Left ventricle myocardium inferior (tissue), 1 donor: ENCODE measurements around the gene A3GALT2. TPM values are rescaled to one million over a fixed set of nuclear protein-coding genes. Genes with fewer than 3 reads are reported as not detected.

Experiments used
- DNase-seq: peaks from one replicate; pipeline ENCODE4 v3.0.0-alpha.2; 2020
- H3K27ac ChIP-seq: fragments of 200-600 bp; replicated peaks from 2 replicates; pipeline ENCODE4 v1.8.0; 2021
- H3K27me3 ChIP-seq: fragments of 200-600 bp; 2 replicates; pipeline ENCODE4 v1.8.0; 2021; ENCODE audit warnings: low read depth
- H3K36me3 ChIP-seq: fragments of 200-600 bp; 2 replicates; pipeline ENCODE4 v1.8.0; 2021
- H3K4me1 ChIP-seq: fragments of 200-600 bp; 2 replicates; pipeline ENCODE4 v1.8.0; 2021
- H3K4me3 ChIP-seq: fragments of 200-600 bp; 2 replicates; pipeline ENCODE4 v1.8.0; 2021; ENCODE audit warnings: mild to moderate bottlenecking, moderate library complexity
- H3K9me3 ChIP-seq: fragments of 200-600 bp; replicated peaks from 2 replicates; pipeline ENCODE4 v1.8.0; 2021
- intact Hi-C: fragments of 100-400 bp; cut with micrococcal nuclease; formaldehyde crosslinking; loops from one replicate; pipeline ENCODE4 v1.11.0; 2022
- total RNA-seq: library from RNA; stranded (reverse); fragmentation: NEBNext Ultra II Directional; extraction: Animal tissue kit (Norgen Biotek cat#: 25700); gene quantifications from one replicate; pipeline ENCODE4 v1.2.1, GENCODE V29; 2021
- TF ChIP-seq, protein P1 (sequence below): fragments of 200-600 bp; IDR thresholded peaks from 2 replicates; pipeline ENCODE4 v1.8.0; 2021; ENCODE audit warnings: antibody characterized with exemption, mild to moderate bottlenecking, borderline replicate concordance
- donor health status: DM: no; HTN: yes; CAD: no; lungs with severe emphysema.

A3GALT2 gene
- total RNA-seq, 1 donor from 2014 or later, result not detected

GRCh38 chr1:33363021-33363420 is 42.1 kb upstream of the A3GALT2 start:
- TF ChIP-seq, protein P1, sequence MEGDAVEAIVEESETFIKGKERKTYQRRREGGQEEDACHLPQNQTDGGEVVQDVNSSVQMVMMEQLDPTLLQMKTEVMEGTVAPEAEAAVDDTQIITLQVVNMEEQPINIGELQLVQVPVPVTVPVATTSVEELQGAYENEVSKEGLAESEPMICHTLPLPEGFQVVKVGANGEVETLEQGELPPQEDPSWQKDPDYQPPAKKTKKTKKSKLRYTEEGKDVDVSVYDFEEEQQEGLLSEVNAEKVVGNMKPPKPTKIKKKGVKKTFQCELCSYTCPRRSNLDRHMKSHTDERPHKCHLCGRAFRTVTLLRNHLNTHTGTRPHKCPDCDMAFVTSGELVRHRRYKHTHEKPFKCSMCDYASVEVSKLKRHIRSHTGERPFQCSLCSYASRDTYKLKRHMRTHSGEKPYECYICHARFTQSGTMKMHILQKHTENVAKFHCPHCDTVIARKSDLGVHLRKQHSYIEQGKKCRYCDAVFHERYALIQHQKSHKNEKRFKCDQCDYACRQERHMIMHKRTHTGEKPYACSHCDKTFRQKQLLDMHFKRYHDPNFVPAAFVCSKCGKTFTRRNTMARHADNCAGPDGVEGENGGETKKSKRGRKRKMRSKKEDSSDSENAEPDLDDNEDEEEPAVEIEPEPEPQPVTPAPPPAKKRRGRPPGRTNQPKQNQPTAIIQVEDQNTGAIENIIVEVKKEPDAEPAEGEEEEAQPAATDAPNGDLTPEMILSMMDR, result no peak
- no peak overlapping the region for H3K4me3 ChIP-seq
- no peaks in the 10 kb centered on the region for H3K27me3 ChIP-seq
- H3K9me3 ChIP-seq, result no peaks in the 10 kb centered on the region
- H3K27ac ChIP-seq, result peak overlapping the region; percentile 91
- H3K36me3 ChIP-seq, result no peaks in the 10 kb centered on the region
- H3K4me1 ChIP-seq, result peaks cover 98% of the 10 kb centered on the region
- no peak for DNase-seq
- intact Hi-C loops, result no loop called here

- no peaks in the 10 kb centered on the region for H3K27me3 ChIP-seq
- H3K9me3 ChIP-seq, result no peaks in the 10 kb centered on the region
- H3K4me1 ChIP-seq, result peaks cover 96% of the 10 kb centered on the region
- DNase-seq, result no peak
- H3K4me3 ChIP-seq, result no peak overlapping the region
- TF ChIP-seq, protein P1, result no peak
- intact Hi-C loops, result no loop called here
- peak overlapping the region; percentile 91 for H3K27ac ChIP-seq
- no peaks in the 10 kb centered on the region for H3K36me3 ChIP-seq
Measured at GRCh38 chr1:33361532-33362235, 40.8 kb upstream of the A3GALT2 start.

DNA sequence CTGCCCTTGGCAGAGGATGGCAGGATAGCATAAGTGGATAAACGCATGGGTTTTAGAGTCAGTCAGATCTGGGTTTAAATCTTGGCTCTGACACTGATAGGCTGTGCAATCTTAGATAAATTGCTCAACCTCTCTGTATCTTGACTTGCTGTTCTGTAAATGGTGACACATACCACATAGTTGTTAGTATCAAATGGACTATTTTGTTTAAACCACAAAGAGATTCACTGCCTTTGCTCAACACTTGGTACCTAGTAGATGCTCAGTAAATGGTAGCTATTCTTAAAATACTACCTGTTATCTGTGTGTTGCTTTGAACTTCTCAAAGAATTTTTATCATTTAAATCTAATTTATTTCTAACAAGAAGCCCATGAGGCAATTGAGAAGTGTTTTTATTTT is 39.5 kb upstream of the A3GALT2 start:
- intact Hi-C loops, result no loop called here
- TF ChIP-seq, protein P1, result no peak
- no peak for DNase-seq

GRCh38 chr1:33359931-33360330 is 39.0 kb upstream of the A3GALT2 start:
- Histone ChIP-seq H3K9me3 (no peaks in the 10 kb centered on the region), H3K27me3 (no peaks in the 10 kb centered on the region), H3K4me3 (no peak overlapping the region), H3K27ac (no peak overlapping the region), H3K36me3 (no peaks in the 10 kb centered on the region), H3K4me1 (peaks cover 78% of the 10 kb centered on the region)
- intact Hi-C loops, result no loop called here
- DNase-seq, result no peak
- TF ChIP-seq, protein P1, result no peak

More for the DNA sequence above, 39.5 kb upstream of the A3GALT2 start:
- H3K4me3 ChIP-seq, result no peak overlapping the region
- no peaks in the 10 kb centered on the region for H3K36me3 ChIP-seq
- no peaks in the 10 kb centered on the region for H3K9me3 ChIP-seq
- H3K4me1 ChIP-seq, result peaks cover 82% of the 10 kb centered on the region
- H3K27me3 ChIP-seq, result no peaks in the 10 kb centered on the region
- H3K27ac ChIP-seq, result no peak overlapping the region

GRCh38 chr1:33358795-33359503 is 38.1 kb upstream of the A3GALT2 start:
- Histone ChIP-seq H3K27me3 (no peaks in the 10 kb centered on the region), H3K4me3 (no peak overlapping the region), H3K4me1 (peaks cover 68% of the 10 kb centered on the region), H3K36me3 (no peaks in the 10 kb centered on the region), H3K27ac (no peak overlapping the region), H3K9me3 (no peaks in the 10 kb centered on the region)
- DNase-seq, result no peak
- intact Hi-C loops, result no loop called here
- TF ChIP-seq, protein P1, result no peak
